Common myeloid progenitor, CD34-positive (primary cell): ENCODE results near the gene USP50.

Source experiments
- CTCF ChIA-PET: fragments of 350-600 bp; sonication (Branson Sonifier 250); formaldehyde crosslinking; loops from one replicate; lab custom pipeline; 2021; ENCODE audit warnings: antibody characterized with exemption; lab: Charles Lee
- POLR2A ChIA-PET: fragments of 350-600 bp; sonication (Branson Sonifier 250); formaldehyde crosslinking; loops from one replicate; lab custom pipeline; 2021; ENCODE audit warnings: antibody characterized with exemption; lab: Charles Lee
- DNase-seq, 3 donors: peaks; one replicate each; pipeline versions ENCODE4 v3.0.0 to v3.0.0-alpha.2; 2013
- H3K27ac ChIP-seq, 2 experiments: 1 replicate in 1 of 2; 2 replicates in 1 of 2; pipeline ENCODE4 v1.7.0; 2013; ENCODE audit warnings: inconsistent platforms in 2 of 2, low read length in 2 of 2, mild to moderate bottlenecking in 2 of 2, low read depth in 1 of 2, moderate library complexity in 1 of 2; ENCODE audit not compliant: severe bottlenecking in 2 of 2, insufficient read depth in 1 of 2, poor library complexity in 1 of 2
- H3K27me3 ChIP-seq, 5 experiments: replicated peaks in 2 of 5; 1 replicate in 3 of 5; 2 replicates in 2 of 5; pipeline versions ENCODE4 v1.6.1 to v1.7.0; 2013; ENCODE audit warnings: low read length in 4 of 5, mild to moderate bottlenecking in 2 of 5, moderate library complexity in 2 of 5, inconsistent platforms in 1 of 5; ENCODE audit not compliant: insufficient read depth in 5 of 5, control insufficient read depth in 4 of 5
- H3K36me3 ChIP-seq, 4 experiments: 1 replicate in 2 of 4; 2 replicates in 2 of 4; pipeline versions ENCODE4 v1.6.1 to v1.7.0; 2013; ENCODE audit warnings: low read length in 3 of 4, control low read depth in 1 of 4, mild to moderate bottlenecking in 1 of 4; ENCODE audit not compliant: control insufficient read depth in 4 of 4, insufficient read depth in 4 of 4
- H3K4me1 ChIP-seq, 4 experiments: 1 replicate in 3 of 4; 2 replicates in 1 of 4; pipeline versions ENCODE4 v1.6.1 to v1.7.1; 2013; ENCODE audit warnings: low read length in 3 of 4, mild to moderate bottlenecking in 3 of 4, control low read depth in 1 of 4, inconsistent platforms in 1 of 4, moderate library complexity in 1 of 4; ENCODE audit not compliant: control insufficient read depth in 4 of 4, insufficient read depth in 4 of 4; ENCODE audit errors: control extremely low read depth in 1 of 4
- H3K4me3 ChIP-seq, 7 experiments: 1 replicate in 4 of 7; 2 replicates in 3 of 7; pipeline versions ENCODE4 v1.5.1 to v1.7.0; 2013; ENCODE audit warnings: mild to moderate bottlenecking in 7 of 7, low read length in 6 of 7, moderate library complexity in 6 of 7, inconsistent platforms in 2 of 7, low read depth in 2 of 7, control low read depth in 1 of 7; ENCODE audit not compliant: insufficient read depth in 4 of 7, control insufficient read depth in 1 of 7; ENCODE audit errors: extremely low read depth in 1 of 7
- H3K9me3 ChIP-seq, 5 experiments: 1 replicate in 4 of 5; 2 replicates in 1 of 5; pipeline versions ENCODE4 v1.6.1 to v1.7.1; 2013; ENCODE audit warnings: low read length in 4 of 5, mild to moderate bottlenecking in 2 of 5, inconsistent platforms in 1 of 5, low read depth in 1 of 5, moderate library complexity in 1 of 5; ENCODE audit not compliant: control insufficient read depth in 4 of 5, insufficient read depth in 2 of 5; ENCODE audit errors: control extremely low read depth in 1 of 5
- WGBS: methylation state at CpG from one replicate; pipeline ENCODE4 v1.1.5; 2013; ENCODE audit not compliant: insufficient coverage; 5-methylcytosine and 5-hydroxymethylcytosine counted together

USP50 gene

DNA sequence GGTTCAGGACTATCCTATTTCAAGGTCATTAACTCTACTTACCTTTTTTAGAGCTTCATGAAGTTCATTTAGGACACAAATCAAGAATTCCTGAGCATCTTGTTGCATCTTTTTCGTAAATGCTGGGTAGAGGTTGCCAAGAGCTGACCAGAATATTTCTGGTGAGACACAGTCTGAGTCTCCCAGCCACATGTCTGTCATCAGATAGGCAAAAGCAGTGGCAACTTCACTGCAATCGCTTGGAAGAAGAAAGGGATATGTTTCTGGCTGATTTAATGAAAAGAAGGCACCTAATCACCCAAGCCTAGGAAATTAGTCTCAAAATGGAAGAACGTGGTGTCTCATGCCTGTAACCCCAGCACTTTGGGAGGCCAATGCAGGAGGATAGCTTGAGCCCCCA is 2.9 kb downstream of the USP50 start:
- H3K27ac ChIP-seq: no peak overlapping the region
- no peaks in the 10 kb centered on the region for H3K9me3 ChIP-seq
- 90% methylated on average over 3 of the region's 3 CpGs for WGBS
- CTCF ChIA-PET: no interaction called here
- POLR2A ChIA-PET: no interaction called here
- no peaks in the 10 kb centered on the region for H3K36me3 ChIP-seq
- no peak overlapping the region for H3K4me3 ChIP-seq
- H3K4me1 ChIP-seq: peaks cover 6 to 9% (median 8%) of the 10 kb centered on the region in 4 experiments
- H3K27me3 ChIP-seq: no peaks in the 10 kb centered on the region
- DNase-seq: no peak

DNA sequence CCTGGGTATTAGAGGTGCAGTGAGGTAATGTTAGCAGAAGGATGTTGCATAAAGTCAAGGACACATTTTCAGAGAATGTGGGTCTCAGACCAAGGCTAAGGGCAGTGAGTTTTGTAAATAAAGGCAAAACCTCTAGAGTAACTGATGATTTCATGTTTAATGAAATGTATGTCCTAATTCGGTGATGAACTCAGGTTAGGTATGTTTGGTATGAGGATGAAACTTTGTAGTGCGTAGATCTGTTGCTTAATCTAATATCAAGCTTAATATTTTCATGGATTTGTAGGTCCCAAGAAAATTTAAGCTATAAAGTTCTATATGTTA is 3.6 kb downstream of the USP50 start:
- Histone ChIP-seq H3K4me3 (no peak overlapping the region), H3K27me3 (no peaks in the 10 kb centered on the region), H3K9me3 (no peaks in the 10 kb centered on the region), H3K36me3 (no peaks in the 10 kb centered on the region), H3K4me1 (peaks cover 6 to 9% (median 7%) of the 10 kb centered on the region in 4 experiments), H3K27ac (no peak overlapping the region)
- WGBS: 100% methylated on average over 1 of the region's 2 CpGs
- DNase-seq: no peak
- POLR2A ChIA-PET: no interaction called here
- CTCF ChIA-PET: no interaction called here

DNA sequence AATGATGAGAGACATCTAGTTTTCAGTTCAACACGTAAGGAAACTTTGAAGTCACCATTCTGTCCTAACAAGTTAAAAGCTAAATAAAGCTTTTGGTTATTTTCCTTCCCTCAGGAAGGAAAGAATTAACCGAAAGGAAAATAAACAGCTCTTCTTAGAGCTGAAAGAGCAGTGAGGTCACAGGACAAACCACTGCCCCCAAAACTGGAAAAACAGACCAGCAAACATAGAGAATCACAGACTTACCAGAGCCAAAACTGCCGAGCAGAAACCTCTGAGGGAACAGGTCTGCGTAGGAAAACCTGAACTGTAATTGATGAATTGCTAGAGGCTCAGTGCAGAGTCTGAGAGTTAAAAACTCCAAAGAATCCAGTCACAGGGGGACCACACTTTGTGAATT is 14.7 kb downstream of the USP50 start:
- H3K27me3 ChIP-seq: no peaks in the 10 kb centered on the region
- ChIA-PET CTCF (no interaction called here), POLR2A (no interaction called here)
- H3K4me3 ChIP-seq: no peak overlapping the region
- no peak overlapping the region for H3K27ac ChIP-seq
- no peaks in the 10 kb centered on the region for H3K36me3 ChIP-seq
- H3K9me3 ChIP-seq: no peaks in the 10 kb centered on the region
- DNase-seq: no peak
- 92% methylated on average over 2 of the region's 4 CpGs for WGBS
- H3K4me1 ChIP-seq: no peaks in the 10 kb centered on the region

DNA sequence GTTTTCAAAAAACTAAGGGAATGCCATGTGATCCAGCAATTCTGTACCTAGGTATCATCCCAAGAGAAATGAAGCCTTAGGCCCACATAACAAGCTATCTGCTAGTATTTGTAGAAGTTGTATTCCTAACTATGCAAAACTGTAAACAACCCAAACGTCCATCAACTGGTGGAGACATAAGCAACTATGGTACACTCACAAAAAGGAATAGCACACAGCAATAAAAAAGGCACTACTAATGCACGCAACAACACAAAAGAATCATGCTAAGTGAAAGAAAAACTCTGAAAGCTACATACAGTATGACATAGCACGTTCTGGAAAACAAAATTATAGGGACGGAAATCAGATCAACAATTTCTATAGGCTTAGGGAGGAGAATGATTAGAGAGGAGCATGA is 15.3 kb downstream of the USP50 start:
- WGBS: 100% methylated on average over 2 of the region's 4 CpGs
- CTCF ChIA-PET: no interaction called here
- H3K36me3 ChIP-seq: no peaks in the 10 kb centered on the region
- H3K4me3 ChIP-seq: no peak overlapping the region
- H3K27ac ChIP-seq: no peak overlapping the region
- no peaks in the 10 kb centered on the region for H3K27me3 ChIP-seq
- H3K4me1 ChIP-seq: no peaks in the 10 kb centered on the region
- no peak for DNase-seq
- no peaks in the 10 kb centered on the region for H3K9me3 ChIP-seq
- POLR2A ChIA-PET: no interaction called here

DNA sequence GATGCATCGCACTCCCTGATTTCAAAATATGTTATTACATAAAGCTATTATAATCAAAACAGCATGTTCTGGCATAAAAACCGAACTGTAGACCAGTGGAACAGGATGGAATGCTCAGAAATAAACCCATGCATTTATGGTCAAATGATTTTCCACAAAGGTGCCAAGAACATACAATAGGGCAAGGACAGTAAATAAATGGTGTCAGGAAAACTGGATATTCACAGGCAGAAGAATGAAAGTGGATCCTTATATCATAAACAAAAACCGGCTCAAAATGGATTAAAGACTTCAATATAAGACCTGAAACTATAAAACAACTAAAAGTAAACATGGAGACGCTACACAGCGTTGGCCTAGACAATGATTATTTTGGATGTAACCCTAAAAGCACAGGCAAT is 22.6 kb downstream of the USP50 start:
- 100% methylated on average over 1 of the region's 5 CpGs for WGBS
- Histone ChIP-seq H3K36me3 (no peaks in the 10 kb centered on the region), H3K9me3 (no peaks in the 10 kb centered on the region), H3K4me1 (no peaks in the 10 kb centered on the region), H3K27ac (no peak overlapping the region), H3K4me3 (no peak overlapping the region), H3K27me3 (no peaks in the 10 kb centered on the region)
- CTCF ChIA-PET: no interaction called here
- no peak for DNase-seq
- POLR2A ChIA-PET: no interaction called here

DNA sequence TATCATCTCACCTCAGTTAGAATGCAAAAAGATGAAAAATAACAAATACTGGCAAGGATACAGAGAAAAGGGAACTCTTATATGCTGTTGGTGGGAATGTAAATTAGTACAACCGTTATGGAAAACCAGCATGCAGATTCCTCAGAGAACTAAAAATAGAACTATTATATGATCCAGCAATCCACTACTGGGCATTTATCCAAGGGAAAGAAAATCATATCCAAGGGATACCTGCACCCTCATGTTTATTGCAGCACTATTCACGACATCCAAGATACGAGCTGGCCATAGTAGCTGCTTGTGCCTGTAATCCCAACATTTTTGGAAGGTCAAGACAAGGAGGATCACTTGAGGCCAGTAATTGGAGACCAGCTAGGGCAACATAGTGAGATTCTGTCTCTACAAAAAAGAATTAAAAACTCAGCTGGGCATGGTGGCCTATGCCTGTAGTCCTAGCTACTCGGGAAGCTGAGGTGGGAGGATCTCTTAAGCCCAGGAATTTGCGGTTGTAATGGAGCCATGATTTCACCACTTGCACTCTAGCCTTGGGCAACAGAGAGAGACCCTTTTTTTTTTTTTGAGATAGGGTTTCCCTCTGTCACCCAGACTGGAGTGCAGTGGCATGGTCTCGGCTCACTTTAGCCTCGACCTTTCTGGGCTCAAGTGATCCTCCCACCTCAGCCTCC is 26.6 kb downstream of the USP50 start:
- 98% methylated on average over 5 of the region's 7 CpGs for WGBS
- ChIA-PET CTCF (no interaction called here), POLR2A (no interaction called here)

DNA sequence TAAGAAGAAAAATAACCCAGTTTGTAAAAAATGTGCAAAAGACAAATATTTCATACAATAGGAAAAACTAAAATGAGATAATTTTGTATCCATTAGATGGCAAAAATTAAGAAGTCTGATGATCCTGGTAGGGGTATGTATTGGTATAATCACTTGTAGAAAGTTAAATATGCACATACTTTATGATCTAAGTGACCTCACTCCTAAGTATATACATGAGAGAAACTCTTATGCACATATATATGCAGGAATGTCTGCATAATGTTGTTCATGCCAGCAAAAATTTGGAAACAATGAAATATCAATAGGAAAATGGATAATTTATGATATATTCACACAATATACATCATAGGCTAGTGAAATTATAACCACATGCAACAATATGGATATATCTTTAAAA is 33.5 kb downstream of the USP50 start:
- H3K9me3 ChIP-seq: peaks cover 0 to 3% (median 0%) of the 10 kb centered on the region in 5 experiments
- no peak overlapping the region for H3K27ac ChIP-seq
- no peaks in the 10 kb centered on the region for H3K4me1 ChIP-seq
- H3K36me3 ChIP-seq: no peaks in the 10 kb centered on the region
- ChIA-PET POLR2A (no interaction called here), CTCF (no interaction called here)
- H3K27me3 ChIP-seq: no peaks in the 10 kb centered on the region
- no peak overlapping the region for H3K4me3 ChIP-seq
- DNase-seq: no peak

More for the DNA sequence above, 26.6 kb downstream of the USP50 start:
- DNase-seq: no peak
- Histone ChIP-seq H3K36me3 (no peaks in the 10 kb centered on the region), H3K27me3 (no peaks in the 10 kb centered on the region), H3K4me3 (no peak overlapping the region), H3K27ac (no peak overlapping the region), H3K4me1 (no peaks in the 10 kb centered on the region), H3K9me3 (peaks cover 0 to 3% (median 0%) of the 10 kb centered on the region in 5 experiments)
